ENCODE data around the gene TP73. TPM values are rescaled to one million over a fixed set of nuclear protein-coding genes. Genes with fewer than 3 reads are reported as not detected.

TP73 gene
- total RNA-seq, 4 donors from 2014 or later: 0.30 to 0.76 TPM; not detected in 2

DNA sequence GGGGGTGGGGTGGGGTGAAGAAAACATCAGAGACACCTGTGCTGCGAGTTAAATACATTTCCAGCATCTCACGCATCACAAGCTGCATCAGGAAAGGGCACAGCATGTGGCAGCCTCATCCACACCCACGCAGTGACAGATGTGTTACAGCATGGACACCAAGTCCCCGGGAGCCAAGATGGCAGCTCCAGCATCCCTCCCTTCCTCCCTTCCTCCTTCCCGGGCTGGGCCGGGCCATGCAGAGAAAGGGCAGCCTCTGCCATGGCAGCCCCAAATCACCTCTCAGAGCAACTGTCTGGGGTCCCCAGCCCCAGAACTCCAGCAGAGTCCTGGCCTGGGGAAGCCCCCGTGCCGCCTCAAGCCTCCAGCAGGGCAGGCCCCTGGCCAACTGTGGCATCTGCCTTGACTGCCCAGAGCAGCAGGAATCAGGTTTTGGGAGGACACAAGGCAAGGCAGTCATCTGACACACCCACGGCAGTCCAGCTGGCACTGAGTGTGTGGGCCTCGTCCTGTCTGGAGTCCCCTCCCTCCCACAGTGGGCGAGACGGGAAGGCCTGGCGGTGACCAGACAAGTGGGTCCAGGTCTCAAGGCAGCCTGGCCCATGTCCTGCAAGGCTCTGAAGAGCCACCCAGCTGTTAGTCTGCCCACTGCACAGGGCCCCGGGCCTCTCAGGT is 126.4 kb downstream of the TP73 start:
- Histone ChIP-seq H3K4me3 (no peak overlapping the region), H3K27ac (no peak overlapping the region), H3K4me1 (peaks cover 0 to 6% of the 10 kb centered on the region in 2 donors), H3K36me3 (no peaks in the 10 kb centered on the region), H3K9me3 (no peaks in the 10 kb centered on the region), H3K27me3 (no peaks in the 10 kb centered on the region)
- intact Hi-C loops (cut with DNase I; ENCODE audit: low total_unique reads): no loop called here
- TF ChIP-seq, protein P1, sequence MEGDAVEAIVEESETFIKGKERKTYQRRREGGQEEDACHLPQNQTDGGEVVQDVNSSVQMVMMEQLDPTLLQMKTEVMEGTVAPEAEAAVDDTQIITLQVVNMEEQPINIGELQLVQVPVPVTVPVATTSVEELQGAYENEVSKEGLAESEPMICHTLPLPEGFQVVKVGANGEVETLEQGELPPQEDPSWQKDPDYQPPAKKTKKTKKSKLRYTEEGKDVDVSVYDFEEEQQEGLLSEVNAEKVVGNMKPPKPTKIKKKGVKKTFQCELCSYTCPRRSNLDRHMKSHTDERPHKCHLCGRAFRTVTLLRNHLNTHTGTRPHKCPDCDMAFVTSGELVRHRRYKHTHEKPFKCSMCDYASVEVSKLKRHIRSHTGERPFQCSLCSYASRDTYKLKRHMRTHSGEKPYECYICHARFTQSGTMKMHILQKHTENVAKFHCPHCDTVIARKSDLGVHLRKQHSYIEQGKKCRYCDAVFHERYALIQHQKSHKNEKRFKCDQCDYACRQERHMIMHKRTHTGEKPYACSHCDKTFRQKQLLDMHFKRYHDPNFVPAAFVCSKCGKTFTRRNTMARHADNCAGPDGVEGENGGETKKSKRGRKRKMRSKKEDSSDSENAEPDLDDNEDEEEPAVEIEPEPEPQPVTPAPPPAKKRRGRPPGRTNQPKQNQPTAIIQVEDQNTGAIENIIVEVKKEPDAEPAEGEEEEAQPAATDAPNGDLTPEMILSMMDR (IDR thresholded peaks at IDR 0.05): no peak
- no peak for TF ChIP-seq POLR2A (IDR thresholded peaks at IDR 0.05)
- DNase-seq: no peak

DNA sequence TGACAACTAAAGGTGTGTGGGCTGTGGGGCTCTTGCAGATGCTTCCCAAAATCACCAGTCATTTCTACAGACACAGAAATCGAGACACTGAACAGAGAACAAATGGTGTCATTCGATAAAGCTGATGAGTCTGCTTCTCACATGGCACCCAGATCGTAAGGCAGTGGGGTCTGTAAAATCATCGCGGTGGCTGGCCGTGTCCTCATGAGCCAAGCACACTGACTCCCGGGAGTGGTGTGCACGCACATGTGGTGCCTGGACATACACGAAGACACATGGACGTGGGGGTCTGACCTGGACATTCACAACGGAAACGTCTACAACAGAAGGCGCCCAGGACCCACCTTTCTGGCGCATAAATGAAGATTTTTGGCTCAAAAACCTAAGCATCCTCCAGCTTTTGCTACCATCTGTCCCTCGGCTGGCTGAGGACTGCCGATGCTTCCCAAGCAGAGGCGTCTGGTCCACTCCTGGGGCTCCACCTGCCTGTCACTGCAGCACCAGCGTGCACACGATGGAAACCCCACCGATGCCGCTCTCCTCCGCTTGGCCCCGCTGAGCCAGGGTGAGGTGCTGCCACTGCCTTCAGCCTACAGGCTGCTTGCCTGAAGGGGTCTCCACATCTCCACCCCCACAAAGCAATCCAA is 127.1 kb downstream of the TP73 start:
- Histone ChIP-seq H3K4me3 (no peak overlapping the region), H3K4me1 (peaks cover 0 to 6% of the 10 kb centered on the region in 2 donors), H3K27ac (no peak overlapping the region), H3K36me3 (no peaks in the 10 kb centered on the region), H3K27me3 (no peaks in the 10 kb centered on the region), H3K9me3 (no peaks in the 10 kb centered on the region)
- intact Hi-C loops (cut with DNase I; ENCODE audit: low total_unique reads): no loop called here
- TF ChIP-seq POLR2A (IDR thresholded peaks at IDR 0.05): no peak
- TF ChIP-seq, protein P1 (IDR thresholded peaks at IDR 0.05): no peak
- DNase-seq: no peak

DNA sequence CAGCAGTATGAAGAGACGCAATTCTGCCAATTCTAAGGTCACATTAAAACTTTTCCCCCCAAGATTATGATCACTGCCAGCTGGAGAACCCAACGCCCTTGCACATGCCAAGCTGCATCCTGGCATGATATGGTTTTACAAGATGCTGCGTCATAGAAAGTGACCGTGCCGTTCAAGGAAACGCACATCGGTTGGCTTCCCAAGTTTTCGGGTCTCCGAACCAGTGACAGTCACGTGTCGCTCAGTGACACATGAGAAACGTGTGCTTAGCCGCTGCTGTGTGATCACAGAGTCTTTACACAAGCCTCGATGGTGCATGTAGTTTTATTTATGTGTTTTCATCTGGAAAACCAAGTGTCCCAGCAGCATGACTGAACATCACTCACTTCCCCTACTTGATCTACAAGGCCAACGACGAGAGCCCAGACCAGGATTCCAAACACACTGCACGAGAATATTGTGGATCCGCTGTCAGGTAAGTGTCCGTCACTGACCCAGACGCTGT is 127.6 kb downstream of the TP73 start:
- H3K9me3 ChIP-seq: no peaks in the 10 kb centered on the region
- intact Hi-C loops (cut with DNase I; ENCODE audit: low total_unique reads): no loop called here
- H3K27ac ChIP-seq: no peak overlapping the region
- no peak for DNase-seq
- peaks cover 0 to under 1% of the 10 kb centered on the region in 2 donors for H3K4me1 ChIP-seq
- no peaks in the 10 kb centered on the region for H3K36me3 ChIP-seq
- TF ChIP-seq POLR2A (IDR thresholded peaks at IDR 0.05): no peak
- TF ChIP-seq, protein P1 (IDR thresholded peaks at IDR 0.05): no peak
- no peaks in the 10 kb centered on the region for H3K27me3 ChIP-seq
- no peak overlapping the region for H3K4me3 ChIP-seq

DNA sequence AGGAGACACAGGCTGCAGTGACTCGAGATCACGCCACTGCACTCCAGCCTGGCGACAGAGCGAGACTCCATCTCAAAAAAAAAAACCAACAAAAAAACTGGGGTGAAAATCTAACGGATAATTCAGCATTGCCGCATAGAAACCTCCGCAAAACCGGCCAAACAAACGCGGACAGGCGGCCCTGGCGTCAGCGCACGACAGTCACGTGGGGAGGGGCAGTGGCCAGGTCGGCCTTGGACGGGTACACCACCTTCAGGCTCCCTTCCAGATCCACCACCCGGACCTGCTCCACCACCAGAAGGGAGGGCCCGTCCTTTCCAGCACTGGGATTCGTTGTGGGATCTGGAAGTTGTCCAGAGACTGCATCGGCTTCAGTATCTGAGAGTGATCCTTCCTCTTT is 128.6 kb downstream of the TP73 start:
- H3K4me1 ChIP-seq: no peaks in the 10 kb centered on the region
- no peak for DNase-seq
- no peaks in the 10 kb centered on the region for H3K27me3 ChIP-seq
- no peak for TF ChIP-seq POLR2A (IDR thresholded peaks at IDR 0.05)
- TF ChIP-seq, protein P1 (IDR thresholded peaks at IDR 0.05): no peak
- intact Hi-C loops (cut with DNase I; ENCODE audit: low total_unique reads): no loop called here
- no peaks in the 10 kb centered on the region for H3K9me3 ChIP-seq
- no peak overlapping the region for H3K4me3 ChIP-seq
- no peak overlapping the region for H3K27ac ChIP-seq
- H3K36me3 ChIP-seq: no peaks in the 10 kb centered on the region
